Tibial nerve (tissue), 4 donors: ENCODE data around the gene DYRK1A. TPM values are rescaled to one million over a fixed set of nuclear protein-coding genes. Genes with fewer than 3 reads are reported as not detected.

ENCODE experiments used
- DNase-seq, 2 donors: peaks; one replicate each; pipeline ENCODE4 v3.0.0-alpha.2; 2019; ENCODE audit warnings: low spot score in 2 of 2
- H3K27ac ChIP-seq, 4 donors: fragments of 200-600 bp; sonication (generic) in 3 of 4; one replicate each; pipeline ENCODE4 v1.5.1; 2017 to 2019; ENCODE audit warnings: mild to moderate bottlenecking in 1 of 4
- H3K27me3 ChIP-seq, 2 donors: fragments of 200-600 bp; sonication (generic) in 1 of 2; one replicate each; pipeline versions ENCODE4 v1.5.1 to v1.6.0; 2017 to 2019
- H3K36me3 ChIP-seq, 3 donors: fragments of 200-600 bp; sonication (generic); one replicate each; pipeline ENCODE4 v1.5.1; 2018 to 2019
- H3K4me1 ChIP-seq, 4 donors: fragments of 200-600 bp; sonication (generic) in 3 of 4; one replicate each; pipeline ENCODE4 v1.5.1; 2017 to 2019
- H3K4me3 ChIP-seq, 4 donors: fragments of 200-600 bp; sonication (generic) in 3 of 4; one replicate each; pipeline ENCODE4 v1.5.1; 2017 to 2019; ENCODE audit warnings: mild to moderate bottlenecking in 1 of 4, moderate library complexity in 1 of 4
- H3K9me3 ChIP-seq, 4 donors: fragments of 200-600 bp; sonication (generic) in 3 of 4; one replicate each; pipeline ENCODE4 v1.5.1; 2017 to 2019
- EP300 ChIP-seq, 2 donors: sonication (generic); formaldehyde crosslinking; IDR thresholded peaks; one replicate each; pipeline ENCODE4 v1.6.1; 2017; ENCODE audit warnings: antibody characterized with exemption in 2 of 2, mild to moderate bottlenecking in 1 of 2
- POLR2A ChIP-seq, 2 donors: fragments of 450-650 bp; IDR thresholded peaks; one replicate each; pipeline ENCODE4 v1.6.1; 2017; ENCODE audit warnings: antibody characterized with exemption in 2 of 2, mild to moderate bottlenecking in 2 of 2, moderate library complexity in 2 of 2
- WGBS, 2 donors: methylation state at CpG; one replicate each; pipeline ENCODE4 v1.1.5; 2018; 5-methylcytosine and 5-hydroxymethylcytosine counted together
- total RNA-seq, 4 donors: library from RNA; depleted of rRNA; stranded (reverse); fragments of >200 nt; gene quantifications; one replicate each; pipeline ENCODE4 v1.1.0, GENCODE V29; 2016
- TF ChIP-seq, protein P1 (sequence below), 5 experiments: fragments of 200-600 bp in 3 of 5; fragments of 450-650 bp in 2 of 5; sonication (generic) in 3 of 5; IDR thresholded peaks; one replicate each; pipeline ENCODE4 v1.5.1; 2016 to 2019; ENCODE audit warnings: antibody characterized with exemption in 5 of 5, mild to moderate bottlenecking in 3 of 5, moderate library complexity in 2 of 5

DYRK1A gene
- total RNA-seq, 4 donors from 2014 or later: 65.8 to 81.6 (median 68.2) TPM

DNA sequence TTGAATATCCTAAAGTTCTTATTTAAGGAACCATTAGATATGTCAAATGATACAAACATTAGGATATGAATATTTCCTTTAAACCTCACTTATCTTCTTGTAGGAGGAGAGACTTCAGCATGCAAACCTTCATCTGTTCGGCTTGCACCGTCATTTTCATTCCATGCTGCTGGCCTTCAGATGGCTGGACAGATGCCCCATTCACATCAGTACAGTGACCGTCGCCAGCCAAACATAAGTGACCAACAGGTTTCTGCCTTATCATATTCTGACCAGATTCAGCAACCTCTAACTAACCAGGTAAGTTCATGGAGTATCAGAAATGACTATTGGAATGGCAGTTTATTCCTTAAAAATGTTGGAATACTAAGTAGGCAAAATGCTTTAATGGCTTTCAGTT, 106.0 kb downstream of the DYRK1A start:
- H3K27me3 ChIP-seq: no peaks in the 10 kb centered on the region
- no peaks in the 10 kb centered on the region for H3K9me3 ChIP-seq
- peaks cover 0 to 36% (median 7%) of the 10 kb centered on the region in 4 donors for H3K4me1 ChIP-seq
- DNase-seq: no peak
- no peaks in the 10 kb centered on the region for H3K36me3 ChIP-seq
- WGBS, 2 donors: 61 to 66% methylated on average over 4 of the region's 4 CpGs
- no peak for TF ChIP-seq POLR2A (IDR thresholded peaks at IDR 0.05)
- TF ChIP-seq EP300 (IDR thresholded peaks at IDR 0.05): no peak
- TF ChIP-seq, protein P1, sequence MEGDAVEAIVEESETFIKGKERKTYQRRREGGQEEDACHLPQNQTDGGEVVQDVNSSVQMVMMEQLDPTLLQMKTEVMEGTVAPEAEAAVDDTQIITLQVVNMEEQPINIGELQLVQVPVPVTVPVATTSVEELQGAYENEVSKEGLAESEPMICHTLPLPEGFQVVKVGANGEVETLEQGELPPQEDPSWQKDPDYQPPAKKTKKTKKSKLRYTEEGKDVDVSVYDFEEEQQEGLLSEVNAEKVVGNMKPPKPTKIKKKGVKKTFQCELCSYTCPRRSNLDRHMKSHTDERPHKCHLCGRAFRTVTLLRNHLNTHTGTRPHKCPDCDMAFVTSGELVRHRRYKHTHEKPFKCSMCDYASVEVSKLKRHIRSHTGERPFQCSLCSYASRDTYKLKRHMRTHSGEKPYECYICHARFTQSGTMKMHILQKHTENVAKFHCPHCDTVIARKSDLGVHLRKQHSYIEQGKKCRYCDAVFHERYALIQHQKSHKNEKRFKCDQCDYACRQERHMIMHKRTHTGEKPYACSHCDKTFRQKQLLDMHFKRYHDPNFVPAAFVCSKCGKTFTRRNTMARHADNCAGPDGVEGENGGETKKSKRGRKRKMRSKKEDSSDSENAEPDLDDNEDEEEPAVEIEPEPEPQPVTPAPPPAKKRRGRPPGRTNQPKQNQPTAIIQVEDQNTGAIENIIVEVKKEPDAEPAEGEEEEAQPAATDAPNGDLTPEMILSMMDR (IDR thresholded peaks at IDR 0.05): no peak
- no peak overlapping the region for H3K27ac ChIP-seq
- no peak overlapping the region for H3K4me3 ChIP-seq

DNA sequence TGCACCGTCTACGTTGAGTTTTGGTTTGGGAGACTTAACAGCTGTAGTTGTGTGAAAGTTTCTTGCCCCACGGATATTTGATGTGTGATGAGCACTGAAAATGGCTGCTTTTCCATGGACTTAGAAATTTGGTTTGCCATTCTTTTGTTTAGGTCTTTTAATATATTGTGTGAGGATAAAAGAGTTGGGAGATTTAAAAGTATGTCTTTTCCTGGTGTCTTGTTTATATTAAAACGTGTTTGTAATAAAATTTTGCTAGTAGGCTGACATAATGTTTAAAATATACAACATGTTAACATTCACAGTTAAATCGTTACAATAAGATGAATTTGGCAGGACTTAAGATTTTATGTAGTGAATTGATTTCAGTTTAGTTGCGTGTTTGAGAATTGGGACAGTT, 106.9 kb downstream of the DYRK1A start:
- H3K9me3 ChIP-seq: no peaks in the 10 kb centered on the region
- H3K27me3 ChIP-seq: no peaks in the 10 kb centered on the region
- TF ChIP-seq POLR2A (IDR thresholded peaks at IDR 0.05): no peak
- TF ChIP-seq, protein P1 (IDR thresholded peaks at IDR 0.05): no peak
- no peak for TF ChIP-seq EP300 (IDR thresholded peaks at IDR 0.05)
- DNase-seq: no peak
- H3K27ac ChIP-seq: no peak overlapping the region
- H3K4me1 ChIP-seq: peaks cover 0 to 35% (median 11%) of the 10 kb centered on the region in 4 donors
- WGBS, 2 donors: 82 to 83% methylated on average over 6 of the region's 6 CpGs
- H3K36me3 ChIP-seq: no peaks in the 10 kb centered on the region
- H3K4me3 ChIP-seq: no peak overlapping the region

DNA sequence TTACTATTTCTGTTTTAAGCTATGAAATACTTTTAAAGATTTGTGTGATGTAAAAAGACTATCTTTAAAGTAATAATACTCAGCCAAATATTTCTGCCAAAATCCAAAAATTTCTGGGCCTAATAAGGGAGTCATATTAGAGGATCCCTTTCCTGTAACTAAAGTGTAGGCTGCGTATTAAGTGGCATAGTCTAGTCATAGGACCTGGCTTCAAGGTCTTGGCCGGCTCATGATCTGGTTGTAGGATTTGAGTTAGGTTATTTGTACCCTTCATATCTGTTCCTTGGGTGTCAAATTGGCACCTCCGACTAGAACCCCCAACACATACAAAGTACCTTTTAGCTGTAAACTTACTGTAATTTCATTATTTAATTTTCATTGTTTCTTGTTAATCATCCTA, 107.8 kb downstream of the DYRK1A start:
- WGBS, 2 donors: 98% methylated on average over 3 of the region's 3 CpGs
- Histone ChIP-seq H3K27me3 (no peaks in the 10 kb centered on the region), H3K9me3 (no peaks in the 10 kb centered on the region), H3K4me1 (peaks cover 0 to 43% (median 11%) of the 10 kb centered on the region in 4 donors), H3K36me3 (no peaks in the 10 kb centered on the region), H3K27ac (no peak overlapping the region), H3K4me3 (no peak overlapping the region)
- TF ChIP-seq POLR2A (IDR thresholded peaks at IDR 0.05) (no peak), EP300 (IDR thresholded peaks at IDR 0.05) (no peak)
- TF ChIP-seq, protein P1 (IDR thresholded peaks at IDR 0.05): no peak
- no peak for DNase-seq

DNA sequence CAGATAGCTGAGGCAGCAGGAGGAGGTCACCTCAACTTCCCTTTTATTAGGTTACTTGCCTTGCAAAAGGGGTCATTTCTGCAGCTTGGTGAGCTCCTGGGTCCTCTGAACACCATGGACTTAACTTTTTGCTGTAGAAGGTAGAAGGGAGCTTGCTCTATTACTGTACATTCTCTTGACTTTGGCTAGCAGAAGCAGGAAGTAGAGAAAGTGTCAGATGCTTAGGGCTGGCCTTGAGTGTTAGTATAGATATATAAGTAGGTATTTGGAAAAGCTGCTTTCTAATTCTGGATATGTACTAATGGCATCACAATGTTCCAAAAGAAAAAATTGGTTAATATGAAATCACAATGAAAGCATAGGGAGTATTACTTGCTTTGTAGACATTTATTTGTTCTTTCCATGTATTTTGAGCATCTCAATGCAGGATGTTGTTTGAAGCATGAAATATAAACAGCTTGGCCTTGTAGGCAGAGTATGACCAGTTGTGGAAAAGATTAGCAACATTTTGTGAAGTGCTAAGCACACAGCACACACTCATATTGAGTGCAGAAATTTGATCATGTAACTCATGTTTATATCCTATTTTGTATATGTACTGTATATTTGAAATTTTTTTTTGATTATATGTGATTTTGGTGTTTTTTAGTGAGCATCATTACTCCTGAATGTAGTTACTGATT, 108.8 kb downstream of the DYRK1A start:
- no peaks in the 10 kb centered on the region for H3K36me3 ChIP-seq
- no peak overlapping the region for H3K27ac ChIP-seq
- H3K27me3 ChIP-seq: no peaks in the 10 kb centered on the region
- peaks cover 0 to 43% (median 11%) of the 10 kb centered on the region in 4 donors for H3K4me1 ChIP-seq
- no peak overlapping the region for H3K4me3 ChIP-seq
- DNase-seq: no peak
- TF ChIP-seq, protein P1 (IDR thresholded peaks at IDR 0.05): no peak
- TF ChIP-seq EP300 (IDR thresholded peaks at IDR 0.05) (no peak), POLR2A (IDR thresholded peaks at IDR 0.05) (no peak)
- H3K9me3 ChIP-seq: no peaks in the 10 kb centered on the region

DNA sequence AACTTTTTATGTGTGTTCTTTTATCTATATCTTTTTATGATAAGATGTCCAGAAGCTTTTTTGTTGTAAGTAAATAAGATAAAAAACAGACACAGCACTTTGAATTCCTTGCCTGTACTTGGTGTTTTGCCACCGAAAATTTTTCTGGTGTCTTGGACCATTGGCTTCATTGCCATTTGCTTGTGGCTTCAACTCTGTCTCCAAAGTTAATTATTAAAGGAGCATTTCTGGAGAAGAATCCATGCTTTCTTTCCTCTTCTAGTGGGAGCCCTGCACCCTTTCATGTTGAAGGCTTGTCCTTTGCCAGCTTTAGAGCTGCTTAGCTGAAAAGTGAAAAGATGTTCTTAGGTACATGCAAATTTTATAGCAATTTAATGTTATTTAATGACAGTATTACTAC, 112.2 kb downstream of the DYRK1A start:
- Histone ChIP-seq H3K9me3 (no peaks in the 10 kb centered on the region), H3K27me3 (no peaks in the 10 kb centered on the region), H3K36me3 (peaks cover 0 to 24% (median 0%) of the 10 kb centered on the region in 3 donors), H3K4me1 (peaks cover 0 to 43% (median 11%) of the 10 kb centered on the region in 4 donors), H3K4me3 (no peak overlapping the region), H3K27ac (no peak overlapping the region)
- DNase-seq: no peak
- TF ChIP-seq EP300 (IDR thresholded peaks at IDR 0.05) (no peak), POLR2A (IDR thresholded peaks at IDR 0.05) (no peak)
- TF ChIP-seq, protein P1 (IDR thresholded peaks at IDR 0.05): no peak
- WGBS, 2 donors: 38 to 50% methylated on average over 1 of the region's 1 CpG
